ENCODE data around the gene SOWAHA. TPM values are rescaled to one million over a fixed set of nuclear protein-coding genes. Genes with fewer than 3 reads are reported as not detected.

Gene SOWAHA
- total RNA-seq, 1 experiment from 2014 or later: 0.20 TPM

GRCh38 chr5:132774896-132775295 is 38.2 kb upstream of the SOWAHA start:
- no peaks in the 10 kb centered on the region for H4K20me1 ChIP-seq (ENCODE audit: control insufficient read depth, insufficient read depth, insufficient read length)
- no peak for DNase-seq
- H2BK12ac ChIP-seq (ENCODE audit: insufficient read length, low read depth, low read length): no peak overlapping the region
- Mint-ChIP-seq H3K4me3 (no peak overlapping the region; a peak in 1 of 5 replicates), H3K36me3 (ENCODE audit: insufficient read depth in 1 of 3, low read depth in 3 of 3) (no peaks in the 10 kb centered on the region), H3K9me3 (no peaks in the 10 kb centered on the region; a peak in 1 of 5 replicates), H3K4me1 (peaks cover 34 to 39% of the 10 kb centered on the region in 2 experiments), H3K27ac (no peak overlapping the region), H3K27me3 (ENCODE audit: low read depth) (peaks cover 64% of the 10 kb centered on the region)
- peaks cover 10% of the 10 kb centered on the region; the same call in 1 of the 2 replicates for H3K4me1 ChIP-seq (ENCODE audit: insufficient read depth, low read length)
- H3K27ac ChIP-seq (ENCODE audit: insufficient read length, low read depth, low read length): no peak overlapping the region
- no peak overlapping the region for H2BK120ac ChIP-seq (ENCODE audit: low read depth, low read length, poor library complexity, severe bottlenecking)
- H3K18ac ChIP-seq (ENCODE audit: insufficient read length, low read depth, low read length): no peak overlapping the region
- H4K91ac ChIP-seq (ENCODE audit: insufficient read length, low read depth, low read length): no peak overlapping the region
- no peak overlapping the region for H3K23ac ChIP-seq (ENCODE audit: insufficient read length, low read depth, low read length)
- no peak overlapping the region for H2AK5ac ChIP-seq (ENCODE audit: insufficient read length, low read length)
- TF ChIP-seq CTCF (conservative IDR thresholded peaks at IDR 0.05): no peak
- H3K9ac ChIP-seq (ENCODE audit: extremely low read depth, insufficient read length, low read length): no peak overlapping the region
- peaks cover 2% of the 10 kb centered on the region for H3K79me1 ChIP-seq (ENCODE audit: insufficient read depth, low read depth, low read length, poor library complexity, severe bottlenecking)
- no peak overlapping the region for H3K4me2 ChIP-seq (ENCODE audit: insufficient read depth, insufficient read length, low read length)
- H2BK5ac ChIP-seq (ENCODE audit: insufficient read length, low read length): no peak overlapping the region
- no peak overlapping the region for H2AFZ ChIP-seq (ENCODE audit: low read length)
- H2BK15ac ChIP-seq (ENCODE audit: low read depth, low read length): no peak overlapping the region
- H3K14ac ChIP-seq (ENCODE audit: insufficient read depth, low read length): no peak overlapping the region; the same call in 1 of the 2 replicates
- no peak overlapping the region for H3K56ac ChIP-seq (ENCODE audit: insufficient read length, low read depth, low read length)
- no peak overlapping the region for H2BK20ac ChIP-seq (ENCODE audit: low read depth, low read length, poor library complexity, severe bottlenecking)
- no peak overlapping the region for H4K5ac ChIP-seq (ENCODE audit: insufficient read length, low read depth, low read length)
- H3K4ac ChIP-seq (ENCODE audit: low read depth, low read length): no peak overlapping the region
- peaks cover 2% of the 10 kb centered on the region; the same call in 1 of the 2 replicates for H3K79me2 ChIP-seq (ENCODE audit: insufficient read depth, low read length)
- H3K9me3 ChIP-seq (ENCODE audit: control insufficient read depth, low read depth, low read length): no peaks in the 10 kb centered on the region
- no CpG with 5 or more reads among the region's 5 CpGs for WGBS (ENCODE audit: extremely low coverage, insufficient read length, low lambda C conversion rate)
- peaks cover 13% of the 10 kb centered on the region for H3K23me2 ChIP-seq (ENCODE audit: insufficient read length, low read depth, low read length, poor library complexity, severe bottlenecking)
- no peak overlapping the region for H3T11ph ChIP-seq (ENCODE audit: low read length)
- peaks cover 16% of the 10 kb centered on the region; the same call in 1 of the 2 replicates for H3K27me3 ChIP-seq (ENCODE audit: insufficient read depth, low read length)
- H4K8ac ChIP-seq (replicated peaks; ENCODE audit: insufficient read length, low read depth, low read length): no peak overlapping the region
